PFSK-1 (cell line): ENCODE data around the gene MITF.

Experiments used
- POLR2AphosphoS5 ChIP-seq: IDR thresholded peaks from 2 replicates; pipeline ENCODE4 v1.6.1; 2012; ENCODE audit warnings: low read depth, mild to moderate bottlenecking, control low read depth, low read length, moderate library complexity
- REST ChIP-seq, 2 experiments: IDR thresholded peaks; 2 replicates each; pipeline versions ENCODE4 v1.6.1 to v1.8.0; 2011 to 2012; ENCODE audit warnings: low read depth in 2 of 2, low read length in 2 of 2, control low read depth in 1 of 2, inconsistent platforms in 1 of 2, mild to moderate bottlenecking in 1 of 2, moderate library complexity in 1 of 2; ENCODE audit not compliant: insufficient read depth in 1 of 2
- SIN3A ChIP-seq: IDR thresholded peaks from 2 replicates; pipeline ENCODE4 v1.6.1; 2012; ENCODE audit warnings: mild to moderate bottlenecking, low read length, moderate library complexity, borderline replicate concordance; ENCODE audit not compliant: insufficient read depth
- TAF1 ChIP-seq: IDR thresholded peaks from 2 replicates; pipeline ENCODE4 v1.6.1; 2012; ENCODE audit warnings: low read length, control low read depth, borderline replicate concordance; ENCODE audit not compliant: insufficient read depth

- TF ChIP-seq POLR2AphosphoS5 (no peak), SIN3A (no peak), TAF1 (no peak), REST (IDR thresholded peaks at IDR 0.05; ENCODE audit: insufficient read depth in 1 of 2, low read depth in 2 of 2, low read length in 2 of 2) (no peak)
Measured at GRCh38 chr3:69745505-69745904, 6.2 kb downstream of the MITF start.
